AG04450 (cell line): ENCODE measurements around the gene UBAP2L. TPM values are rescaled to one million over a fixed set of nuclear protein-coding genes. Genes with fewer than 3 reads are reported as not detected.

ENCODE experiments used
- CTCF ChIA-PET: fragments of 300-600, 350-600 bp; formaldehyde crosslinking; extraction: SDS; loops from one replicate; lab custom pipeline; 2022; ENCODE audit warnings: antibody characterized with exemption, inconsistent platforms; lab: Charles Lee
- POLR2A ChIA-PET: fragments of 350-600 bp; formaldehyde crosslinking; extraction: SDS; loops from one replicate; lab custom pipeline; 2021; ENCODE audit warnings: antibody characterized with exemption, inconsistent platforms; lab: Yijun Ruan, JAX
- DNase-seq: peaks from one replicate; pipeline ENCODE4 v3.0.0-alpha.2; 2011; ENCODE audit warnings: low read depth, low spot score
- H3K27ac ChIP-seq: one replicate; pipeline ENCODE4 v1.5.1; 2012; ENCODE audit warnings: low read depth, low read length, control low read depth
- H3K27me3 ChIP-seq: one replicate; pipeline ENCODE4 v1.6.0; 2012; ENCODE audit warnings: low read length; ENCODE audit not compliant: control insufficient read depth, insufficient read depth
- H3K4me3 ChIP-seq: 2 replicates; pipeline ENCODE4 v1.5.1; 2011; ENCODE audit warnings: mild to moderate bottlenecking, low read depth, low read length, control low read depth
- H3K9me3 ChIP-seq: 2 replicates; pipeline ENCODE4 v1.5.1; 2012; ENCODE audit warnings: low read length; ENCODE audit not compliant: control insufficient read depth, insufficient read depth
- polyA plus RNA-seq: library from polyadenylated mRNA; depleted of rRNA; stranded (reverse); fragments of >200 nt; gene quantifications from 2 replicates; pipeline ENCODE4 v1.2.3, GENCODE V29; 2011
- TF ChIP-seq, protein P1 (sequence below): IDR thresholded peaks from 2 replicates; pipeline ENCODE4 v1.5.1; 2011; ENCODE audit warnings: low read depth, low read length, control low read depth, inconsistent platforms

The UBAP2L gene
- polyA plus RNA-seq, 1 experiment: 173 TPM

DNA sequence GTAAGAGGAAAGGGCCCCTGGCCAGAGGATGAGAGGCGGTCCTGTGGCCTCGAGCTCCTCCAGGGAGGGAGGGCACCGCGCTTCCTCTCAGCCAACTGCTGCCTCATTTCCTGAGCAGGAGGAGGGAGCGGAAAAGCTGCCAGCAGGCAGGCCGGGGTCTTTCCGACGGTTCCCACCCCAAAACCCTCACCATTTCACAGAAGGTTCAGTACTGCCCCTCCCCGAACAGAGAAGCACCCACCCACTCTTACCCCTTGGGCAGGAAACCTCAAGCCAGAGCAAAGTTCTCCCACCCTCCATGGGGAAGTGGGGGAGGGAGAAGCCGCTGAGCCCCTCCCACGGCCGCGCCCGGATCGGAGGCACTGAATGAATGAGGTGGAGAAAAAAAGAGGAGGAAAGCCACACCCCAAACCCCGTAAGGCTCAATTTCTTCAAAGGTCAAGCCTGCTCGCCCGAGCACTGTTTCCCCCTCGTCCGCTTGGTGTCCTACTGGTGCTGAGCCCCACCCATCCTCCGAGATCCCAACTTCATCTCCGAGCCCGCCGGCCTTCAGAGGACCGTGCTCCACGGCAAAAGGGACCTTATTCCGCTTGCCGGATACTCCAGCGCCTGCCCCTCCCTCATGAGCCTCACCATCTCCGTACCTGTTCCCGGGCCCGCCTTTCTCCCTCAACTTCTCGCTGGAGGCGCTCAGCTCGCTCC lies 38.3 kb upstream of the UBAP2L start:
- DNase-seq: peak; percentile 42
- TF ChIP-seq, protein P1, sequence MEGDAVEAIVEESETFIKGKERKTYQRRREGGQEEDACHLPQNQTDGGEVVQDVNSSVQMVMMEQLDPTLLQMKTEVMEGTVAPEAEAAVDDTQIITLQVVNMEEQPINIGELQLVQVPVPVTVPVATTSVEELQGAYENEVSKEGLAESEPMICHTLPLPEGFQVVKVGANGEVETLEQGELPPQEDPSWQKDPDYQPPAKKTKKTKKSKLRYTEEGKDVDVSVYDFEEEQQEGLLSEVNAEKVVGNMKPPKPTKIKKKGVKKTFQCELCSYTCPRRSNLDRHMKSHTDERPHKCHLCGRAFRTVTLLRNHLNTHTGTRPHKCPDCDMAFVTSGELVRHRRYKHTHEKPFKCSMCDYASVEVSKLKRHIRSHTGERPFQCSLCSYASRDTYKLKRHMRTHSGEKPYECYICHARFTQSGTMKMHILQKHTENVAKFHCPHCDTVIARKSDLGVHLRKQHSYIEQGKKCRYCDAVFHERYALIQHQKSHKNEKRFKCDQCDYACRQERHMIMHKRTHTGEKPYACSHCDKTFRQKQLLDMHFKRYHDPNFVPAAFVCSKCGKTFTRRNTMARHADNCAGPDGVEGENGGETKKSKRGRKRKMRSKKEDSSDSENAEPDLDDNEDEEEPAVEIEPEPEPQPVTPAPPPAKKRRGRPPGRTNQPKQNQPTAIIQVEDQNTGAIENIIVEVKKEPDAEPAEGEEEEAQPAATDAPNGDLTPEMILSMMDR: no peak
- H3K4me3 ChIP-seq: peak overlapping the region; percentile 99
- peak overlapping the region; percentile 84 for H3K27ac ChIP-seq
- ChIA-PET CTCF (interaction anchor here (0.6 kb wide), 1 partner anchor 505 kb away, joined by 4 read pairs; no protein-coding TSS in a partner anchor), POLR2A (interaction anchor here (0.7 to 1.6 kb wide), 5 partner anchors 11 to 192 kb away, joined by 3 to 11 read pairs (median 4); partner anchors contain the start of genes NUP210L and RPS27)
- peaks cover 3% of the 10 kb centered on the region; the same call in 1 of the 2 replicates for H3K9me3 ChIP-seq
- no peaks in the 10 kb centered on the region for H3K27me3 ChIP-seq

DNA sequence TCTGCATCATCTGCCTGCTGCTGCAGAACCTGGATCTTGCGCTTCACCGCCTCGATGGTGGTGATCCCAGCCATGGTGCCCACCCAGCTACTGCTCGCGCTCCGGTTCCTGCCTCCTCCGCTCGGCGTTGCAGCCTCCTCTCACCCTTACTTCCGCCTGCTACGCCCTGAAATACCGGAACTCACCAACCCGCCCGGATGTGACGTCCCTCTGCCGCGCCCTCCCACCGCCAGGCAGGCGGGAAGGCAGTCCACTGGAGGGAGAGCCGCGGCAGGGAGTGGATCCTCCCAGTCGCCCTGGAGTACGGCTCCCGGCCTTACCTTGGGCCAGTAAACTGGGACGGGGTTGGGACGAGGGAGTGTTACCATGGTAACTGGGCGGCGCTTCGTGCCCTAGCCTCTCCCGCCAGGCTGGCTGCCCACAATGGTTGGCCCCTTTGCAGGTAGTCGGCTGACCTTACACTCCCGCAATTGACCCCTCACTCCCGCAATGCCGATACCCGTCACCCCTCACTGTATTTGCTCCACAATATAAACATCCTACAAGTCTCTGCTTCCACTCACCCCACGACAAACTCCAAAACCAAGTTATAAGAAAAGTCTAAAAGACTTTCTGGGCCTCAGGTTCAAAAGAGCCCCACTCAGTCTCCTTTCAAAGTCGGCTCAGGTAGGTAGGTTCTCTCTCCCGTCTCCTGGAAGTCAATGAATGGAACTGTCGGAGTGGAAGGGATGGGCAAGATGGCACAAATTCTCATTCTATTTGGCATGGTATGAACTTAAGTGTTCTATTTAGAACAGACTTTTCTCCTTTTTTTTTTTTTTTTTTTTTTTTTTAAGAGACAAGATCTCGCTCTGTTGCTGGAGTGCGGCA lies 37.5 kb upstream of the UBAP2L start:
- TF ChIP-seq, protein P1: no peak
- peak overlapping the region; percentile 84 for H3K27ac ChIP-seq
- CTCF ChIA-PET: interaction anchor here (0.9 kb wide), 1 partner anchor 16 kb away, joined by 8 read pairs; no protein-coding TSS in a partner anchor
- no peaks in the 10 kb centered on the region for H3K27me3 ChIP-seq
- peak; percentile 79 for DNase-seq
- H3K9me3 ChIP-seq: peaks cover 3% of the 10 kb centered on the region; the same call in 1 of the 2 replicates
- POLR2A ChIA-PET: interaction anchor here (0.7 to 1.6 kb wide), 3 partner anchors 37 to 193 kb away, joined by 4 to 11 read pairs (median 5); partner anchors contain the start of gene RPS27
- peak overlapping the region; percentile 99 for H3K4me3 ChIP-seq

DNA sequence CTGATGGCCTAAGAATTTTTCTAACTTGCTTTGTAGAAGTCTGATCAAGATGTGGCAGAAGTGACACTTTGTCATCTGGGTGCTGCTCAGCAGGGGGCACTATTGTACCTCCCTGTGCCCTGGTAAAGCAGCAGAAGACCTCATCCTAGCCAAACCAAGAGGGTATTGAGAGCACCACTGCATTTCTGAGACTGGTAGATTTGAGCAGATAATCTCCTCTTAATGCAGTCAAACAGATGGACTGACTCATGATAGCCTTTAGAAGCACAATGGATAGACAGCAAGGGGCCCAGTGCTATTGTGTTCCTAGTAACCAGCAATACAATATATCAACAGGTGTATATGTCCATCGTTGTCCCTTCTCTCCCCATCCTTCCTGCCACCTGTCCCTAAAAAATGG lies 34.6 kb upstream of the UBAP2L start:
- H3K27ac ChIP-seq: no peak overlapping the region
- no peak overlapping the region for H3K4me3 ChIP-seq
- CTCF ChIA-PET: interaction anchor here (1.0 kb wide), 1 partner anchor 12 kb away, joined by 3 read pairs; no protein-coding TSS in a partner anchor
- POLR2A ChIA-PET: interaction anchor here (0.5 kb wide), 1 partner anchor 29 kb away, joined by 6 read pairs; no protein-coding TSS in a partner anchor
- DNase-seq: no peak
- H3K9me3 ChIP-seq: peaks cover 3% of the 10 kb centered on the region; the same call in 1 of the 2 replicates
- TF ChIP-seq, protein P1: peak; percentile 39; the same call in 1 of the 2 replicates
- H3K27me3 ChIP-seq: no peaks in the 10 kb centered on the region

DNA sequence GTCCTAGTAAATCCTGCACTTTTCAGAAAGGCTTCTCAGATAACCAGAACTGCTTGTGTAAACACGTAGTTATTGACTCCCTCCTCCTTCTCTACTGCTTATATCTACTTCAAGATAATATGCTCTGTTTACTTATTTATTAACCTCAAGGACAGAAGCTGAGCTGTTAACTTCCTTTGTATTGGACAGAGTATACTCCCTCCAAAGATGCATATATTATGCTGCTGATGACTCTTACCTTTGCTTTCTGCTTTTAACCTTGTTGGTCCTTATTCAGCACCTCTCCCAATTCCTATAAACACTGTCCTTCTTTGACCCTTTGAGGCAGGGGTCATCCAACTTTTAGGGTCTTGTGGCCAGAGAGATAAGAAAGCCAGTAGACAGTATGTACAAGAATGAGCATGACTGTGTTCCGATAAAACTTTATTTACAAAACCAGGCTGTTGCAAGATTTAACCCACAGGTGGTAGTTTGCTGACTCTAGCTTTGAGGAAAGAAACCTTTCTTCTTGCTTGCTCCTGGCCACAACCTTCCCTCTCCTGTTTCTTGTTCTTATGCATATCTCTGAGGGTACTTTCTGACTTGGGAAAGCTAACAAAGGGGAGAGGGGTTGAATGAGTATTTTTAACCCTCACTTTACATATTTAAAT lies 33.8 kb upstream of the UBAP2L start:
- no peaks in the 10 kb centered on the region for H3K27me3 ChIP-seq
- DNase-seq: no peak
- TF ChIP-seq, protein P1: no peak
- H3K4me3 ChIP-seq: no peak overlapping the region
- CTCF ChIA-PET: no interaction called here
- POLR2A ChIA-PET: interaction anchor here (0.5 kb wide), 1 partner anchor 28 kb away, joined by 6 read pairs; no protein-coding TSS in a partner anchor
- peaks cover 3% of the 10 kb centered on the region; the same call in 1 of the 2 replicates for H3K9me3 ChIP-seq
- H3K27ac ChIP-seq: no peak overlapping the region
